B cell (primary cell): ENCODE results near the gene PRKN. TPM values are rescaled to one million over a fixed set of nuclear protein-coding genes. Genes with fewer than 3 reads are reported as not detected.

Experiments
- ATAC-seq: fragments of 200-7000 bp; cut with Tn5 transposase; one replicate; pipeline ENCODE4 v1.10.0; 2021; ENCODE audit warnings: low read depth, mild to moderate bottlenecking, moderate number of reproducible peaks, moderate library complexity
- CTCF ChIA-PET: fragments of 350-600 bp; sonication (Branson Sonifier 250); formaldehyde crosslinking; loops from one replicate; lab custom pipeline; 2021; ENCODE audit warnings: antibody characterized with exemption, inconsistent platforms; lab: Charles Lee
- POLR2A ChIA-PET: fragments of 350-600 bp; sonication (Branson Sonifier 250); formaldehyde crosslinking; loops from one replicate; lab custom pipeline; 2021; ENCODE audit warnings: antibody characterized with exemption; lab: Charles Lee
- DNase-seq: peaks from one replicate; pipeline ENCODE4 v3.0.0; 2013
- H2AFZ ChIP-seq: 2 replicates; pipeline ENCODE4 v1.6.1; 2012; ENCODE audit warnings: mild to moderate bottlenecking, low read depth, low read length; ENCODE audit not compliant: insufficient read depth, poor library complexity, severe bottlenecking
- H3K27ac ChIP-seq, 2 donors: 1 replicate in 1 of 2; 2 replicates in 1 of 2; pipeline ENCODE4 v1.5.1; 2012 to 2013; ENCODE audit warnings: low read length in 2 of 2, mild to moderate bottlenecking in 2 of 2, moderate library complexity in 1 of 2
- H3K27me3 ChIP-seq, 4 experiments: fragments of 200-600 bp in 1 of 4; sonication (generic) in 1 of 4; replicated peaks in 1 of 4; 1 replicate in 2 of 4; 2 replicates in 2 of 4; pipeline versions ENCODE4 v1.6.1 to v1.7.0; 2013 to 2016; ENCODE audit warnings: low read length in 3 of 4, mild to moderate bottlenecking in 2 of 4, mixed read lengths in 1 of 4, moderate library complexity in 1 of 4; ENCODE audit not compliant: insufficient read depth in 4 of 4, control insufficient read depth in 3 of 4; ENCODE audit errors: control extremely low read depth in 1 of 4
- H3K36me3 ChIP-seq, 2 experiments: replicated peaks in 1 of 2; 1 replicate in 1 of 2; 2 replicates in 1 of 2; pipeline versions ENCODE4 v1.6.1 to v1.7.1; 2013; ENCODE audit warnings: low read length in 1 of 2; ENCODE audit not compliant: insufficient read depth in 2 of 2, control insufficient read depth in 1 of 2; ENCODE audit errors: control extremely low read depth in 1 of 2, extremely low read depth in 1 of 2
- H3K4me1 ChIP-seq, 2 donors: fragments of 200-600 bp in 1 of 2; sonication (generic) in 1 of 2; 1 replicate in 1 of 2; 2 replicates in 1 of 2; pipeline versions ENCODE4 v1.5.1 to v1.6.1; 2013 to 2017; ENCODE audit warnings: low read length in 2 of 2; ENCODE audit not compliant: control insufficient read depth in 2 of 2, insufficient read depth in 2 of 2
- H3K4me2 ChIP-seq: replicated peaks from 2 replicates; pipeline ENCODE3; 2012; ENCODE audit warnings: mild to moderate bottlenecking, low read depth, low read length; ENCODE audit not compliant: poor library complexity, severe bottlenecking
- H3K4me3 ChIP-seq, 5 experiments: fragments of 200-600 bp in 1 of 5; sonication (generic) in 1 of 5; 1 replicate in 3 of 5; 2 replicates in 2 of 5; pipeline versions ENCODE4 v1.5.1 to v1.7.0; 2011 to 2016; ENCODE audit warnings: low read length in 4 of 5, mild to moderate bottlenecking in 4 of 5, low read depth in 2 of 5, control low read depth in 1 of 5, moderate library complexity in 1 of 5; ENCODE audit not compliant: insufficient read depth in 1 of 5; ENCODE audit errors: control extremely low read depth in 1 of 5, extremely low read depth in 1 of 5
- H3K79me2 ChIP-seq: fragments of 200-600 bp; sonication (generic); one replicate; pipeline ENCODE4 v1.6.0; 2016; ENCODE audit warnings: low read length; ENCODE audit not compliant: control insufficient read depth, insufficient read depth
- H3K9ac ChIP-seq: fragments of 200-600 bp; sonication (generic); 2 replicates; pipeline ENCODE4 v1.6.1; 2017; ENCODE audit warnings: mild to moderate bottlenecking, low read length, moderate library complexity
- H3K9me3 ChIP-seq, 3 donors: one replicate each; pipeline versions ENCODE4 v1.6.1 to v1.7.1; 2013; ENCODE audit warnings: low read length in 2 of 3; ENCODE audit not compliant: control insufficient read depth in 2 of 3, insufficient read depth in 1 of 3; ENCODE audit errors: control extremely low read depth in 1 of 3
- H4K20me1 ChIP-seq: 2 replicates; pipeline ENCODE4 v1.6.0; 2012; ENCODE audit warnings: mild to moderate bottlenecking, low read length; ENCODE audit not compliant: insufficient read depth, control insufficient read depth, poor library complexity, severe bottlenecking
- H3K27ac Mint-ChIP-seq: one replicate; pipeline ENCODE4 v1.8.0; 2021; ENCODE audit warnings: mixed read lengths
- H3K27me3 Mint-ChIP-seq: one replicate; pipeline ENCODE4 v1.8.0; 2021; ENCODE audit warnings: mixed read lengths
- H3K4me1 Mint-ChIP-seq: one replicate; pipeline ENCODE4 v1.8.0; 2021; ENCODE audit warnings: mixed read lengths
- H3K4me3 Mint-ChIP-seq: one replicate; pipeline ENCODE4 v1.8.0; 2021; ENCODE audit warnings: mixed read lengths
- H3K9me3 Mint-ChIP-seq: one replicate; pipeline ENCODE4 v1.8.0; 2022; ENCODE audit warnings: mixed read lengths; ENCODE audit not compliant: insufficient read depth
- EZH2 ChIP-seq: IDR thresholded peaks from 2 replicates; pipeline ENCODE4 v1.6.1; 2012; ENCODE audit warnings: borderline replicate concordance, low read depth, mild to moderate bottlenecking, moderate library complexity, low read length; ENCODE audit not compliant: insufficient read depth, poor library complexity, severe bottlenecking
- WGBS: methylation state at CpG from one replicate; pipeline ENCODE4 v1.1.5; 2013; ENCODE audit warnings: missing lambda C conversion rate; ENCODE audit not compliant: insufficient coverage; 5-methylcytosine and 5-hydroxymethylcytosine counted together
- intact Hi-C: fragments of 100-400 bp; cut with micrococcal nuclease; formaldehyde crosslinking; loops from one replicate; pipeline ENCODE4 v1.10.0; 2022
- polyA plus RNA-seq: library from polyadenylated mRNA; depleted of rRNA; stranded (reverse); fragments of >200 nt; gene quantifications from 2 replicates; pipeline ENCODE4 v1.2.3, GENCODE V29; 2012
- total RNA-seq, 2 donors: library from RNA; stranded (reverse); fragments of 120-200 nt in 1 of 2; gene quantifications; 1 replicate in 1 of 2; 2 replicates in 1 of 2; pipeline versions ENCODE4 v1.2.3 to v1.2.4, GENCODE V29; 2013 to 2022
- TF ChIP-seq, protein P1 (sequence below): fragments of 200-600 bp; IDR thresholded peaks from one replicate; pipeline ENCODE4 v1.8.0; 2022; ENCODE audit warnings: antibody characterized with exemption, mild to moderate bottlenecking

Gene PRKN
- total and polyA plus RNA-seq, 2 donors (not counting 1 experiment from before 2014, with no cell fraction given) = 1.6 to 6.2 TPM

DNA sequence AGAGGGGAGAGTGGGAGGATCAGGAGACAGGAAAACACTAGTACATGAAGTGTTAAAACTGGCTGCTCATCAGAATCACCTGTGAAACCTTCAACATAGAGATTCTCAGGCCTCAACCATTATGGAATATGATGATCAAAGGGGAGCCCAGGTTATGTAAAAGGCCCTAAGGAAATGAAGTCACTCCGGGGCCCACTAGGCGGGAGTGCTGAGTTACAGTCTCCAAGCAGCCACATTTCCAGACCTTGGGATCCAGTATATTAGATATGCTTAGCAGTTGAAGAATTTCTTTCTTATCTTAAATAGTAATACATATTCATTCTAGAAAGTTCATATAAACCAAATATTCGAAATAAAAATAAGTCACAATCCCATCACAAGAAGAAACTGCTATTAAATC, 476.3 kb downstream of the PRKN start:
- Histone ChIP-seq H3K4me1 (no peaks in the 10 kb centered on the region), H3K9me3 (no peaks in the 10 kb centered on the region), H3K9ac (no peak overlapping the region), H4K20me1 (no peaks in the 10 kb centered on the region), H3K36me3 (no peaks in the 10 kb centered on the region), H3K79me2 (no peaks in the 10 kb centered on the region), H2AFZ (no peak overlapping the region), H3K27ac (no peak overlapping the region), H3K4me3 (no peak overlapping the region), H3K4me2 (no peak overlapping the region), H3K27me3 (no peaks in the 10 kb centered on the region)
- WGBS = no CpG with 5 or more reads among the region's 3 CpGs
- DNase-seq (no peak), ATAC-seq (no peak)
- Mint-ChIP-seq H3K27ac (no peak overlapping the region), H3K9me3 (no peaks in the 10 kb centered on the region), H3K4me3 (no peak overlapping the region), H3K4me1 (no peaks in the 10 kb centered on the region), H3K27me3 (no peaks in the 10 kb centered on the region)
- CTCF ChIA-PET = no interaction called here
- intact Hi-C loops = no loop called here
- TF ChIP-seq, protein P1, sequence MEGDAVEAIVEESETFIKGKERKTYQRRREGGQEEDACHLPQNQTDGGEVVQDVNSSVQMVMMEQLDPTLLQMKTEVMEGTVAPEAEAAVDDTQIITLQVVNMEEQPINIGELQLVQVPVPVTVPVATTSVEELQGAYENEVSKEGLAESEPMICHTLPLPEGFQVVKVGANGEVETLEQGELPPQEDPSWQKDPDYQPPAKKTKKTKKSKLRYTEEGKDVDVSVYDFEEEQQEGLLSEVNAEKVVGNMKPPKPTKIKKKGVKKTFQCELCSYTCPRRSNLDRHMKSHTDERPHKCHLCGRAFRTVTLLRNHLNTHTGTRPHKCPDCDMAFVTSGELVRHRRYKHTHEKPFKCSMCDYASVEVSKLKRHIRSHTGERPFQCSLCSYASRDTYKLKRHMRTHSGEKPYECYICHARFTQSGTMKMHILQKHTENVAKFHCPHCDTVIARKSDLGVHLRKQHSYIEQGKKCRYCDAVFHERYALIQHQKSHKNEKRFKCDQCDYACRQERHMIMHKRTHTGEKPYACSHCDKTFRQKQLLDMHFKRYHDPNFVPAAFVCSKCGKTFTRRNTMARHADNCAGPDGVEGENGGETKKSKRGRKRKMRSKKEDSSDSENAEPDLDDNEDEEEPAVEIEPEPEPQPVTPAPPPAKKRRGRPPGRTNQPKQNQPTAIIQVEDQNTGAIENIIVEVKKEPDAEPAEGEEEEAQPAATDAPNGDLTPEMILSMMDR = no peak
- no peak for TF ChIP-seq EZH2
- POLR2A ChIA-PET = no interaction called here

DNA sequence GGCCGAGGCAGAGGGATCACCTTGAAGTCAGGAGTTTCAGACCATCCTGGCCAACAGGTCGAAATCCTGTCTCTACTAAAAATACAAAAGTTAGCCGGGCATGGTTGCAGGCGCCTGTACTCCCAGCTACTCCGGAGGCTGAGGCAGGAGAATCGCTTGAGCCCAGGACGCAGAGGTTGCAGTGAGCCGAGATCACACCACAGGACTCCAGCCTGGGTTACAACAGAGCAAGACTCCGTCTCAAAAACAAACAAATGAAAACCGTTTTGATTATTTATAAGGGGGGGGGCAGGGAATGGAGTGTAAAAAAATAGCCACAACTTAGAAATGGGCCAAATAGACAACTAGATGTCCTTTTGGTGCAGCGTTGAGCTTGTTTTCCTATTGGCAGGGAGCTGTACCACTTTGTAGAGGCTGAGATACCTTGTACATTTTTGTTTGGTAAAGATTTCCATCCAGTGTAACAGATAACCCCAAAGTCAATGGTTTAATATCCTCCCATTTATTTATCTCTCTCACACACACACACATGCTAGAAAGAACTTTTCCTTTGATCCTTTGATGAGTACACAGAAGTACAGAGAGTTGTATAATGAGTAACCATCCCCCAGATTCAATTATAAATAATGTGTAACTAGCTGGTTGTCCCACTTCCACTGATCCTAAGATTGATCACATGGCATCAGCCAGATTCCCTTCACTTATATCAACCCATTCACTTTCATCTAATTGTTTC, 477.5 kb downstream of the PRKN start:
- ChIA-PET POLR2A (no interaction called here), CTCF (no interaction called here)
- no peak for DNase-seq

More for the DNA sequence above, 477.5 kb downstream of the PRKN start:
- Mint-ChIP-seq H3K4me1 (no peaks in the 10 kb centered on the region), H3K27ac (no peak overlapping the region), H3K9me3 (no peaks in the 10 kb centered on the region), H3K27me3 (no peaks in the 10 kb centered on the region), H3K4me3 (no peak overlapping the region)
- H4K20me1 ChIP-seq = no peaks in the 10 kb centered on the region
- no peaks in the 10 kb centered on the region for H3K36me3 ChIP-seq
- H3K4me3 ChIP-seq = no peak overlapping the region
- H3K9me3 ChIP-seq = no peaks in the 10 kb centered on the region
- no peak overlapping the region for H3K4me2 ChIP-seq
- H3K79me2 ChIP-seq = no peaks in the 10 kb centered on the region
- ATAC-seq = no peak
- H2AFZ ChIP-seq = no peak overlapping the region
- 89% methylated on average over 9 of the region's 11 CpGs for WGBS
- no peak overlapping the region for H3K27ac ChIP-seq
- no peaks in the 10 kb centered on the region for H3K27me3 ChIP-seq
- H3K4me1 ChIP-seq = no peaks in the 10 kb centered on the region
- intact Hi-C loops = no loop called here
- no peak overlapping the region for H3K9ac ChIP-seq
- TF ChIP-seq, protein P1 = no peak
- TF ChIP-seq EZH2 = no peak
